ENCODE results near the gene KIAA1755.

- no peak for TF ChIP-seq POLR2A (IDR thresholded peaks at IDR 0.05)
- no peak for TF ChIP-seq CTCF (IDR thresholded peaks at IDR 0.05)
These were observed 38.3 kb upstream of the KIAA1755 start for GRCh38 chr20:38298768-38299288.

Measured in heart left ventricle (tissue), 13 donors.